GM18505 (cell line): ENCODE data around the gene TCF3.

Experiments used
- ATAC-seq: cut with Tn5 transposase; IDR thresholded peaks from one replicate; pipeline ENCODE4 v1.9.1; 2021; ENCODE audit not compliant: unreplicated experiment
- POLR2A ChIP-seq: IDR thresholded peaks from 4 replicates; pipeline ENCODE4 v1.6.1; 2011; ENCODE audit warnings: borderline replicate concordance; ENCODE audit not compliant: insufficient read depth, insufficient read length; ENCODE audit errors: extremely low read depth

The TCF3 gene

DNA sequence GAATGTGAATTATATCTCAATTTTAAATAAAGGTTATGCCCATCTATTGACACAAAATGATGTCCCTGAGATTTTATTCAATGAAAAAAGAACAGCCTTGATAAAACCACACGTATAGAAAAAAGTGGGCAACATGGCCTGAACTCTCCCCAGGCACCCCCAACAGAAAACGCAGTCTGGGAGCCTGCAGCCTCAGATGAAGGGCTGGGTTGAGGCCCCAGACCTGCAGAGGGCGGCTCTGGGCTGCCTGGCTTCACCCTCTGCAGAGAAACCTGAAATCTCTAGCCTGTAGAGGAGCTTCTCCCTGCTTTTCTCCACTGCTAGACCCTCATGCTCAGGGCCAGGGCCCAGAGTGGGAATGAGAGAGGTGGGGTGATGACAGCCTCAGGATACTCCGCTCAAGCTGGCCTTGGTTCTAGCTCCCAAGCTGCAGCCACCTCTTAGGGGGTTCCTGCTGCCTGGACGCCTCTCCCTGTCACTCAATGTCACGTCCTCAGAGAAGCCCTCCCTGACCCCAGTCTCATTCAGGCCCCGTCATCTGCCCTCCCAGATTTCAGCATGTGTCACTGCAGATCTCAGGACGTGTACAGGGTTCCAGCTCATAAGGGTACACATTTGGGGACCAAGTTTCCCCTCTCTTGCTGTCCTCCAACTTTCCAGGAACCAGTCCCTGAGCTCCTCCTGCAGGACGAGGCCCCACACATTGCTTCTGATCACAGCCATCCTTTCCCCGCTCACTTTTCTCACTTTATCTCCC, 61.6 kb downstream of the TCF3 start:
- peak; percentile 14 for TF ChIP-seq POLR2A
- ATAC-seq: no peak

DNA sequence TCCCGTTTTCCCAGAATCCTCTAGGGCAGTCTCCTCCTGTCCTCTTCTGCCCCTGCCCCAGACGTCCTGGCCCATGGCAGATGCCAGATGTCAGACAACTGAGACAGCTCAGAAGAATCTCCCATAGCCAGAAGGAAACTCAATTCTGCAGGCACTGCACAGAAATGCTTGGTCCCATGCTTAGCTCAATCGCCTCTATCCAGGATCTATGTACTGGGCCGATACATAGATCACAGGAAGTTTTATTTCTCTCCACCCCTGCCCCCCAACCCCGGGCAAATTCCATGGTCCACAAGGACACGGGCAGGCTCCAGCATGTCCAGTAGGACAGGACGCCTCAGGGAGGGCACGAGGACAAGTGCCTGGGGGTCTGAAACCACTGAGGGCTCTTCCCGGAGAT, 64.5 kb downstream of the TCF3 start:
- ATAC-seq: no peak
- no peak for TF ChIP-seq POLR2A

DNA sequence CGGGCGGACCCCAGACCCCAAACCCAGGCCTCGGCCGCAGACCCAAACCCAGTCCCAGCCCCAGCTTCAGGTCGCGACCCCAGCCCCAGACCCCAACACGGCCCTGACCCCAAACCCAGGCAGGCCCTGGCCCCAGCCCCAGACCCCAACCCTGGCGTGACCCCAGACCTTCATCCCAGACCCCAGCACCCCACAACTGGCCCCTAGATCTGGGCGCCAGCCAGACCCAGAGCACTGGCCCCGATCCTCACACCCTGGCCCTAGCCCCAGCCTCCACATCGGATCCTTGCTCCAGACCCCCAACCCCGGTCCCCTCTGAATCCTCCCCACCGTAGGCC, 67.2 kb downstream of the TCF3 start:
- TF ChIP-seq POLR2A: no peak
- no peak for ATAC-seq

DNA sequence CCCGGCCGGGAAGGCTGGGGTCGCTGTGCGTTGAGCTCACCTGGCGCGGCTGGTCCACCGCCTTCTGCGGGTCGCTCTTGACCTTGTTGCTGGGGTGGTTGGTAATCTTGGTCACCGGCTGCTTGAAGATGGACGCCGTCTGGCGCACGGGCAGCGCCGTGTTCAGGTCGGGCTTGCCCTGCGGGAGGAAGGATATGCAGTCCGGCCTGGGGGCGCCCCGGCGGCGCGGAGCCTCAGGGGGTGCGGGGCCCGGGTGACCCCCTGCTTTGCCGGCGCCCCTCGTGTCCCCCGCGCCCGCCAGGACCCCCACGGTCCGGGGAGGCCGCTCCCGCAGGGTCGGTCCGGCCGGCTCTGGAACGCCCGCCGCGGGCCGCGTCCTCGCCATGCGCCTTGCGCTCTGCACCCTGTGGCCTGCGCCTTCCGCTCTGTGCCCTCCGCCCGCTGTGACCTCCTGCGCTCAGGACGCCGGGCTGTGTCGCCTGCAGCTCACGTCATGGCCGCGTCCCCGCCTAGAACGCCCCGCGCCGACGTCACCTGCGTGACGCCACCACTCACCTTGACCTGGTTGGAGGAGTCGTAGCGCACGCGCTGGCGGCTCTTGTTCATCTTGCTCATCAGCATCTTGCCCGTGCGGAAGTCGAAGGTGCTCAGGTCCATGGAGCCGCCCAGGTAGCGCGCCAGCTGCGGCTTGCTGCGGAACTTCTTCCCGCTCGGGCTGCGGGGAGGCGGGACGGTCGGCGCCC, 67.7 kb downstream of the TCF3 start:
- TF ChIP-seq POLR2A: no peak
- ATAC-seq: no peak

DNA sequence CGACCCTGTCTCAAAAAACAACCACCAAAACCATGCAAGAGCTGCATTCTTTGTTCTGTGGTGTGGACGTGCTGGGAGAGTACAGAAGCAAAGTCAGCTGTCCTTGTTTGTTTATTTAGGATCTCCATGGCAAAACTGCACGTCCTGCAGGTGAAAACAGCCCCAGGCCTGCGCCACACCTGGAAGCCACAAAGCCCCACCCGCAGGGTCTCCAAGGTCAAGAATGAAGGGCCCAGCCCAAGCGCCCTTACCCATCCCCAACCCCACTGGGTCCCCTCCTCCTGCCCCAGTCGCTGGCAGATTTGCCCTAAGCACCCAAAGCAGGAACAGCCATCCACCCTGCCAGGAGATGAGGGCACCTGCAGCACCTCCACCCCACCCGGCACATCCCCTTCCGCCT, 70.2 kb downstream of the TCF3 start:
- ATAC-seq: no peak
- TF ChIP-seq POLR2A: no peak

DNA sequence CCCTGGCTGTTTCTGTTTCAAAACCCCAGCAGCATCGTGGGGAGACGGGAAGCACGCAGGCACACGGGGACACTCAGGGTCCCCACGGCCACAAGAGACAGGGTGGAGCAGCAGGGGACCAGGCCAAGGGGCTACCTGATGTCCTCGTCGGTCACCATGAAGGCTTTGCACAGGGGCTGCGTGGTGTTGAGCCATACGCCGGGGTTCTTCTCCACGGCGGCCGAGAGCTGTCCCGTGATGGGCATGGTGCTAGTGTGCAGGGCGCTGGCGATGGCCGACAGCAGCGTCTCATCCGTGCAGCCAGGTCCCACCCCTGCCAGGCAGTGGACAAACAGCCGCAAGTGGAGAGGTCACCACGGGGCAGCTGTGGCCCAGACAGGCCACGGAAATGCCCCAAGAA, 71.5 kb downstream of the TCF3 start:
- no peak for TF ChIP-seq POLR2A
- ATAC-seq: no peak

DNA sequence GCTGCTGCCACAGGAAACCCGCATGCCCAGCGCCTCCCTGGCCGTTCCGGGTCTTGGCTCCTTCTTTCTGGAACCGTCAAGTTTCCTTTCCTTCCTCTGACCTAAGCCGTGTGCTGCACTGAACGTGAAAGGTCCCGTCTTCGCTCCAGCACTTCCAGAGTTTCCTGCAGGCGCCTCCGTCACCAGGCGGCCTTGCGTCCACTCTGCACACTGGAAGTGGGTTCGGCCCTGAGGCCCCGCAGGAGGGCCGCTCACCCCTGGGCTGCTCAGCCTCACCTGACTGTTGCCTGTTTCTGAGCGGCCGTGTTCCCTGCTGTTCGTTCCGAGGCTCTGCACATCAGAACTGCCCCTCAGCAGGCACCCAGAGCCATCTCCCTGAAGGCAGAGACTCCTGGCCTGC, 72.0 kb downstream of the TCF3 start:
- no peak for ATAC-seq
- TF ChIP-seq POLR2A: no peak

DNA sequence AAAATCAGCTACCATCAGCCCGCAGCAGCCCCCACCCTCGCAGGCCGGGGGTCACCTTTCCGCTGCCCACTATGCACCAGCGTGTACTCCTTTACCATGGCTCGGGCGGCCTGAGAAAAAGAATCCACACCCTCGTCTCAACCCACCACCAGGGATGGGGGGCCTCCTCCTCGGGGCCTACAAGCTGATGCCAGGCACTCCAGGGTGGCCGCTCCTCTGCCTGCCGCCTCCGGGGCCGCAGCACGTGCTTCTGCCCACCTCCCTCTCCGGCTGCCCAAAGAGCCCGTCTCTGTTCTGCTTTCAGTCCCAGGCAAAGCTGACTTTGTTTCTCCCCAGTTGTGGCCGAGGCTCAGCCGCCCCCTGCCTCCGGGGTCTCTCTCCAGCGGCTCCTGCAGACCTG, 73.2 kb downstream of the TCF3 start:
- TF ChIP-seq POLR2A: no peak
- no peak for ATAC-seq

DNA sequence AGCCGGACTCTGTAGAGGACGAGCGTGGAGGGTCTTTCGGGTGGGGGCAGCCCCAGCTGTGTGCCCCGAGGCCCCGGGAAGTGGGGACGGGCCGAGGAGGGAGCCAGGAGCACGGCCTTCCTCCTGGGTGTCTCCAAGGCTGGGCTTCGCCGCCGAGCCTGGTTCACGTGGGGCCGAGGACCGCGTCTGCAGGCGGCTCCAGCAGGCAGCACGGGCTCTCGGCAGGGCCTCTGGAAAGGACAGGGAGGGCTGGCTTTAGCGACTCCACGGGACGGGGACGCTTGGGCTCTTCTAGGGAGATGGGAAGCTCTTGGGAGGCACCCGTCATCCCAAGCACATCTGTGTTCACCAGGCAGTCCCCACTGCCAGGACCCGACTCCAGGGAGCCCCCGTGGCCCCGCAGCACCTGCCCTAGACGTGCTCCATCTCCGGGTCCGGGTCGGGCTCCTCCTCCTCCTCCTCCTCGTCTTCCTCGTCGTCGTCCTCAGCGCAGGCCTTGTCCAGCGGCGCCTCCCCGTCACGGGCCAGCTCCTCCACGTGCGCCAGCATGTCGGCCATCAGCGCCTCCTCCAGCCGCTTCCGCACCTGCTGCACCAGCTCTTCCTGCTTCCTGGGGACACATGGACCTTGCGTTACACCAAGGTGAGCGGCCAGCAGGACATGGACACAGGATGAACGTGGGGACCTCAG, 74.3 kb downstream of the TCF3 start:
- no peak for TF ChIP-seq POLR2A
- ATAC-seq: no peak

DNA sequence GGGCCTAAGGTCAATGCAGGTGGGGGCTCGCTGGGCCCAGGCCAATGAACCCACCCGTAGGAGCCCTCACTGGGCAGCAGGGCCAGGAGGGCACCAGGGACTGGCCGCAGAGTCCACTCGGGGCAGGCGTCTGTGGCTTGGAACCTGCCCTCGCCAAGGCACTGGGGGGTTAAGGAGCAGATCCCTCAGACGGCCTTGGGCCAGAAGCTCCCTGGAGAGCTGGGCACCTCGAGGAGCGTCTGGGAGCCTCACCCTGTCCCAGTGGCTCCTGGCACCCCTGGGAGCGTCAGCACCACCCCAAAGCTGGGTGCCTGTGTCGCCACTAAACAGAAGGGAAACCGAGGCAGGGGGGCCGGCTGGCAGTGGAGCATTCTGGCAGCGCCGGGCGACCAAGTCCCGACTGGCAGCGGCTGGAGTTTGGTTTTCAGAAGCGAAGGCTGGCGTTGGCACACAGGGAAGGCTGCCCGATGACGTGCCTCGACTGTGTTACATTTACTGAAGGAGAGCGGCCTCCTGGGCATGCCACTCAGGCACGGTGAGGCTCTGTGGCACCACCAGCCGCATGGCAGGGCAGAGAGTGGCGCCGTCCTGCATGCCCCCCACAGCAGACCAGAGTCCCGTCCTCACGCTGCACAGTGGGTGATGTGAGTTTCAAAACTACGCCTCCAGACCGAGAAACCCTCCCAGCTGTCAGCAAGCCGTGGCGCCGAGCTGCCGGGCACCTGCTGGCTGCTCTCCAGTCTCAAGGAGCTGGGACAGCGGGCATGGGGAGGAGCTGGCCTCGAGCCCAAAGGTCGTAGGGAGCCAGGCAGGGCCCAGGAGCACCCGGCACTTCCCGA, 75.1 kb downstream of the TCF3 start:
- no peak for ATAC-seq
- TF ChIP-seq POLR2A: no peak

DNA sequence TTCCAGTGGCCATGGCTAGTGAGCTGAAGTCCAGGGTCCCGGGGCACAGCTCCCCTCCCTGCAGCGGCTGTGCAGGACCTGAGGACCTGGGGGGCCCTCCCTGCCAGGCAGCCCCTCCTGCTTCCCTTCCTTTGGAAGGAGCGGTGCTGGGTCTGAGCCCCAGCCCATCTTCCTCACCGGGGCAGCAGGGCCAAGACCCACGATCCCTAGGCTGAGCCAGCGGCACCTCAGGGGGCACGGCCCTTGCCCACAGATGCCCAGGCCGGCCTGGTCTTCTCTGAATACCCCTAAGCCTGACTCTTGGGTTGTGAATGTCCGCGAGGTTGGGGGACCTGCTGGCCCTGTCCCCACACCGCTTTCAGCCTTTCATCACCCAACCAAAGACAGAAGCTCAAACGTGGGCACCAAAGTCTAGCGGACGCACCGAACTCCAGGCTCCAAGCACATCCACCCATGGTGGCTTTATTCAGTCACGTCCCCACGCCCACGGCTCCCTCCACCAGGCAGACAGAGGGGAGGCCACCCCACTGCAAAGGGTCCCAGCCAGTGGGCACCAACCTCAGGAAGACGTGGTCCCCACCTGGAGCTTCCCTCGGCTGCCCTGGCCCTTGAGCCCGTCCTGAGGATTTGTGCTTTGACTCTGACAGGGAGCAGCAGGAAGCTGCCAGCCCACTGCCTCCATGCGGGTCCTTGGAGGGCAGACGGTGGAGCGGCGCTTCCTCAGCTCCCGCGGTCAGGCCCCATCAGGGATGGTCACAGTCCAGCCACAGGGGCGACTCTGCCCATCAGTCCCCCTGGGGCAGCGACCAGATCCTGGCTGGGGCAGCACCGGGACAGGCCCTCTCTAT, 75.9 kb downstream of the TCF3 start:
- no peak for ATAC-seq

More for the DNA sequence above, 75.9 kb downstream of the TCF3 start:
- TF ChIP-seq POLR2A: peak; percentile 2
